ENCODE measurements around the gene ATP8B1.

- TF ChIP-seq CTCF (IDR thresholded peaks at IDR 0.05; ENCODE audit: insufficient read depth, low read length, poor library complexity, severe bottlenecking): no peak
- TF ChIP-seq EZH2phosphoT487 (conservative IDR thresholded peaks at IDR 0.05; ENCODE audit: low read length): no peak
These were observed 39.0 kb downstream of the ATP8B1 start for GRCh38 chr18:57764087-57764486.

Data from SU-DHL-6 (cell line).